Liver (tissue), 2 donors: ENCODE data around the gene AMZ1.

Experiments used
- REST ChIP-seq: IDR thresholded peaks from 2 replicates; pipeline ENCODE4 v1.6.1; 2016; ENCODE audit warnings: antibody characterized with exemption, mild to moderate bottlenecking
- YY1 ChIP-seq: IDR thresholded peaks from 2 replicates; pipeline ENCODE4 v1.6.1; 2016; ENCODE audit warnings: antibody characterized with exemption, mild to moderate bottlenecking
- TF ChIP-seq, protein P1 (sequence below): fragments of 150-350 bp; IDR thresholded peaks from 2 replicates; pipeline ENCODE4 v1.5.1; 2017; ENCODE audit warnings: improper control_type of control experiment, low read depth, low read length; ENCODE audit not compliant: missing input control
- donor health status: healthy.

GRCh38 chr7:2706685-2707126, 18.7 kb downstream of the AMZ1 start:
- TF ChIP-seq, protein P1, sequence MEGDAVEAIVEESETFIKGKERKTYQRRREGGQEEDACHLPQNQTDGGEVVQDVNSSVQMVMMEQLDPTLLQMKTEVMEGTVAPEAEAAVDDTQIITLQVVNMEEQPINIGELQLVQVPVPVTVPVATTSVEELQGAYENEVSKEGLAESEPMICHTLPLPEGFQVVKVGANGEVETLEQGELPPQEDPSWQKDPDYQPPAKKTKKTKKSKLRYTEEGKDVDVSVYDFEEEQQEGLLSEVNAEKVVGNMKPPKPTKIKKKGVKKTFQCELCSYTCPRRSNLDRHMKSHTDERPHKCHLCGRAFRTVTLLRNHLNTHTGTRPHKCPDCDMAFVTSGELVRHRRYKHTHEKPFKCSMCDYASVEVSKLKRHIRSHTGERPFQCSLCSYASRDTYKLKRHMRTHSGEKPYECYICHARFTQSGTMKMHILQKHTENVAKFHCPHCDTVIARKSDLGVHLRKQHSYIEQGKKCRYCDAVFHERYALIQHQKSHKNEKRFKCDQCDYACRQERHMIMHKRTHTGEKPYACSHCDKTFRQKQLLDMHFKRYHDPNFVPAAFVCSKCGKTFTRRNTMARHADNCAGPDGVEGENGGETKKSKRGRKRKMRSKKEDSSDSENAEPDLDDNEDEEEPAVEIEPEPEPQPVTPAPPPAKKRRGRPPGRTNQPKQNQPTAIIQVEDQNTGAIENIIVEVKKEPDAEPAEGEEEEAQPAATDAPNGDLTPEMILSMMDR = no peak
- TF ChIP-seq REST (no peak), YY1 (no peak)
